Muscle layer of duodenum (tissue), 2 donors: ENCODE data around the gene TMEM203.
A peak's percentile ranks its signal among the peaks of the same experiment; 100 is the strongest.

ENCODE experiments used
- H3K27ac ChIP-seq: one replicate; pipeline ENCODE4 v1.7.0; 2013; ENCODE audit warnings: mild to moderate bottlenecking, low read length
- H3K27me3 ChIP-seq: one replicate; pipeline ENCODE4 v1.7.0; 2013; ENCODE audit warnings: low read depth, mild to moderate bottlenecking, control low read depth, low read length
- H3K36me3 ChIP-seq, 2 donors: one replicate each; pipeline ENCODE4 v1.7.0; 2013; ENCODE audit warnings: low read length in 2 of 2, control low read depth in 1 of 2, mild to moderate bottlenecking in 1 of 2; ENCODE audit not compliant: insufficient read depth in 2 of 2, control insufficient read depth in 1 of 2
- H3K4me1 ChIP-seq, 2 donors: one replicate each; pipeline ENCODE4 v1.7.0; 2013; ENCODE audit warnings: low read length in 2 of 2, mild to moderate bottlenecking in 2 of 2, control low read depth in 1 of 2, moderate library complexity in 1 of 2; ENCODE audit not compliant: insufficient read depth in 2 of 2, control insufficient read depth in 1 of 2
- H3K4me3 ChIP-seq, 2 donors: one replicate each; pipeline ENCODE4 v1.7.0; 2013; ENCODE audit warnings: low read length in 2 of 2, low read depth in 1 of 2, mild to moderate bottlenecking in 1 of 2
- H3K9me3 ChIP-seq, 2 donors: one replicate each; pipeline ENCODE4 v1.7.0; 2013; ENCODE audit warnings: low read length in 2 of 2, control low read depth in 1 of 2, mild to moderate bottlenecking in 1 of 2; ENCODE audit not compliant: control insufficient read depth in 1 of 2
- donor health status: healthy.

TMEM203 gene

GRCh38 chr9:137186385-137186784 is 19.1 kb downstream of the TMEM203 start:
- Histone ChIP-seq H3K9me3 (no peaks in the 10 kb centered on the region), H3K27me3 (no peaks in the 10 kb centered on the region), H3K36me3 (peaks cover 22 to 85% of the 10 kb centered on the region in 2 donors), H3K4me1 (peaks cover 11 to 43% of the 10 kb centered on the region in 2 donors), H3K27ac (no peak overlapping the region), H3K4me3 (peak overlapping the region; percentile 86 to 100)

DNA sequence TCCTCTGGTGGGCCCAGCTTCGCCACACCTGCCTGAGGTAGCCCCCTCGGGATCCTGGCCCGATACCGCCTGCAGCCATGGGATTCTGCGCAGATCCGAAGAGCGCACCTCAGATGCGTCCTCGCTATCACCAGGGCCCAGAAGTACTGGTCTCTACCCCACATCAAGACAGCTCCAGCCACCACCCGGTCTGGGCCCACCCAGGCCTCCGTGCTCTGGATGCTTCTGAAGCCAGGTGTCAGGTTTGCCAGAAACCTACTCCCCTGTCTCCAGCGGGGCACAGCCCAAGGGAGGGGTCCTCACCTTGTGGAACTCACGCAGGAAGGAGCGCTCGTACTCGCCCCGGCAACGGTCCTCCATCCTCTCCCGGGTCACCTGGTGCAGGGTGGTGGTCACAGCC is 19.5 kb downstream of the TMEM203 start:
- H3K36me3 ChIP-seq, result peaks cover 20 to 86% of the 10 kb centered on the region in 2 donors
- H3K9me3 ChIP-seq, result no peaks in the 10 kb centered on the region
- H3K4me3 ChIP-seq, result no peak overlapping the region
- H3K27ac ChIP-seq, result no peak overlapping the region
- H3K27me3 ChIP-seq, result no peaks in the 10 kb centered on the region
- H3K4me1 ChIP-seq, result peaks cover 11 to 43% of the 10 kb centered on the region in 2 donors

DNA sequence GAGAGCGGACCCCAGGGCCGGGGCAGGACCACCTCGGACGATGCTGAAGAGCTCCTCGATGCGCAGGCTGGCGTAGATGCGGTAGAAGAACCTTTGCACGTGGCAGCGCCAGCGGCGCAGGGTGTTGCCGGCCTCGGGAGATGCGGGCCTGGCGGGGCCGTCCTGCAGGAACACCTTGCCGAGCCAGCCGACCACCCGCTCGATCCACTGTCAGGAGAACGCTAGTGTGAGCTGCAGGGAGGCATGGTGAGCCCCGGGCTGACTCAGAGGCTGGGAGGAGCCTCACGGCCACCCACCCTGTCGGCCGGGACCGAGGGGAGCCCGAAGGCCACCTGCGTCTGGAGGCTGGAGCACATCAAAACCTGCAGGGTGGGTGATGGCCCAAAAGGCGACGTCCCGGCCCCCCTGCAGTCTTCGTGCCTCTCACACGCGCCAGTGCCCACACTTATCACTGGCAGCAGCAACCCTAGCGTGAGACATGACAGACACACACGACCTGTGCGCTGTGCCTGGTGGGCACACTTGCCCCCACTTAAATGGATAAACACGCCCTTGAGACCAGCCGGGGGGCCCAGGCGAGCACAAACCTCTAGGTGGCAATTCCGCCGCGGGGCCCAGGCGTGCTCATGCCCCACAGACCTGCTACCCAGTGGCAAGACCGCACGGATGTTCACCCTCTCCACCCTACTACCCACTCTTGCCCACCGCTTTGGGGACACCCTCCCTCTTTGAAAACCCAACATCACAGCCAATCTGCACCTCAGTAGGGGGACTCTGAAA is 20.4 kb downstream of the TMEM203 start:
- Histone ChIP-seq H3K4me3 (no peak overlapping the region), H3K27ac (no peak overlapping the region), H3K9me3 (no peaks in the 10 kb centered on the region), H3K4me1 (peaks cover 11 to 36% of the 10 kb centered on the region in 2 donors), H3K36me3 (peaks cover 23 to 87% of the 10 kb centered on the region in 2 donors), H3K27me3 (no peaks in the 10 kb centered on the region)

DNA sequence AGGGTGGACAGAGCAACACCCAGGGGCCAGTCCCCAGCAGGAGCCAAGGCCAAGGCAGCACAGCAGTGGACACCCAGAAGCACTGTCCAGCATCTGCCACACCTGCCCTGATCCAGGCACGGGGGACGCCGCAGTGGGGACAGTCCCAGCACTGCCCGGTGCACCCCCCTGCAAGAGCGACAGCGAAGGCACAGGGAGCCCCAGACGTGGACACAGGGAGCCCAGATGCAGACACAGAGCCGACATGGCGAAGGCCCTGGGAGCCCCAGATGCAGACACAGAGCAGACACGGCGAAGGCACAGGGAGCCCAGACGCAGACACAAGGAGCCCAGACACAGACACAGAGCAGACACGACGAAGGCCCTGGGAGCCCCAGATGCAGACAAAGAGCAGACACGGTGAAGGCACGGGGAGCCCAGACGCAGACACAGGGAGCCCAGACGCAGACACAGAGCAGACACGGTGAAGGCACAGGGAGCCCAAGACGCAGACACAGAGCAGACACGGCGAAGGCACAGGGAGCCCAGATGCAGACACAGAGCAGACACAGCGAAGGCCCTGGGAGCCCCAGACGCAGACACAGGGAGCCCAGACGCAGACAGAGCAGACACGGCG is 21.4 kb downstream of the TMEM203 start:
- H3K27ac ChIP-seq, result no peak overlapping the region
- H3K27me3 ChIP-seq, result no peaks in the 10 kb centered on the region
- H3K9me3 ChIP-seq, result no peaks in the 10 kb centered on the region
- H3K4me1 ChIP-seq, result peaks cover 11 to 26% of the 10 kb centered on the region in 2 donors
- H3K36me3 ChIP-seq, result peaks cover 28 to 92% of the 10 kb centered on the region in 2 donors
- no peak overlapping the region for H3K4me3 ChIP-seq

DNA sequence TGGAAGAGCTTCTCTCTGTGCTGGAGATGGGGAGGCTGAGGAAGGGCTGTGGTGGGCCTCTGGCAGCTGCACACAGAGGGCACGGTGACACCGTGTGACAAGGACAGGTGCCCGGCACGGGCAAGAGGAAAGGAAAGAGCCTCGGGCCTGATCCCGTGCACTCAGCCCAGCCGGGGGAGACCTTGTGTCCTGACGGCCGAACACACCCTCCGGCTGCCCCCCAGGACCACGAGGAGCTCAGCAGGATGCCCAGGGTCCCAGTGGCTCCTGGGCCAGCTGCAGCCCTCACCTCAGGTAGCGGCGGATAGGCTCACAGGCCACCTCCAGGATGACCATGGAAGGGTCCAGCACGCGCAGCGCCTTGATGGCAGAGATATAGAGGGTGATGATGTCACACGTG is 22.6 kb downstream of the TMEM203 start:
- Histone ChIP-seq H3K4me1 (peaks cover 11 to 24% of the 10 kb centered on the region in 2 donors), H3K4me3 (no peak overlapping the region), H3K9me3 (no peaks in the 10 kb centered on the region), H3K27ac (no peak overlapping the region), H3K27me3 (no peaks in the 10 kb centered on the region), H3K36me3 (peaks cover 28 to 94% of the 10 kb centered on the region in 2 donors)

DNA sequence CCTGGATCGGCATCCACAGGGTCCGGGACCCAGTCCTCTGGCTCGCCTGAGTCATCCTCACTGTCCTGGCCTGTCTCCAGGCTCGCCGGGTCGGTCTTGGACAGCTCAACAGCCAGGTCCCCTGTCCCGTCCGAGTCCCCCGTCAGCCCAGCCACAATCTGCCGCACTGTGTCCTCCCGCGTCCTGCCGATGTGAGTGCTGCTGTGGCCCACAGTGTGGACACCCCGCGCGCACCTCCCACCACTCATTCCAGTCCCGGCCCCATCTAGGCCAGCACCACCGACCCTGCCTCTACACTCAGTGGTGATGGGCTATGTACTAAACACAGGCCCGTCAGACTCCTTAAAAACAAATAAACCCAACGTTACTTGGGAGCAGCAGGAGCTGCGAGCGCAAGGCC is 23.8 kb downstream of the TMEM203 start:
- Histone ChIP-seq H3K9me3 (no peaks in the 10 kb centered on the region), H3K27me3 (no peaks in the 10 kb centered on the region), H3K36me3 (peaks cover 28 to 100% of the 10 kb centered on the region in 2 donors), H3K4me3 (no peak overlapping the region), H3K27ac (no peak overlapping the region), H3K4me1 (peaks cover 1 to 12% of the 10 kb centered on the region in 2 donors)

- Histone ChIP-seq H3K4me1 (peaks cover 0 to under 1% of the 10 kb centered on the region in 2 donors), H3K4me3 (no peak overlapping the region), H3K9me3 (no peaks in the 10 kb centered on the region), H3K27me3 (no peaks in the 10 kb centered on the region), H3K36me3 (peaks cover 28 to 88% of the 10 kb centered on the region in 2 donors), H3K27ac (no peak overlapping the region)
Observed at GRCh38 chr9:137180491-137180890, 25.0 kb downstream of the TMEM203 start.

GRCh38 chr9:137179761-137180160 is 25.7 kb downstream of the TMEM203 start:
- H3K4me1 ChIP-seq, result no peaks in the 10 kb centered on the region
- peaks cover 28 to 81% of the 10 kb centered on the region in 2 donors for H3K36me3 ChIP-seq
- no peaks in the 10 kb centered on the region for H3K27me3 ChIP-seq

DNA sequence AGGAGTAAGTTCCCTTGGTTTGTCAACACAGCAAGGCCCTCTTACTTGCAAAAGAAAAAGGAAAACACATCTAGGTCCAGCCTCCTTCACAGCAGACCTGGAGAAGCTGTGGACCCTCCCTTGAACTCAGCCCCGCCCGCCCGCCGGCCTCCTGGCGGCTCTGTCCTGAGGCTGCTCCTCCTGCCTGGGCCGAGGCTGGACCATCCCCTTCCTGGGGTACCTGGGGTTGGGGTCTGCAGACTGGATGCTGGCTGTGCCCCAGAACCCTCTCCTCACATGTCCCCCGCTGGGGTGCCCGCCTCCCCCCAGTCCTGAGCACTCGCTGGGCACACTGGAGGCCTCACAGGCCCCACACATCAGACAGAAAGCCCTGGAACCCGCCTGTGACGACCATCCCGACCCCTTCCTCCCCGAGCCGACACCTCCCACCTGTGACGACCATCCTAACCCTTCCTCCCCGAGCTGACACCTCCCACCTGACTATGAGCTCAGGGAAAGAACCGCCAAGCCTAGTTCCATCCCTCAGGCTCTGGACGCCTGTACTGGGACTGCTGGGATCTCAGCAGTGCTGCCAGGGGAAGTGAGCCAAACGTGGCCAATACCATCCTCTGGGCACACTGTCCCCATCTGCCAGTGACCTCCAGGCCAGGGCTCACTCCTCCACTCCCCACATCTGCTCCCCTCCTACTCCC is 26.4 kb downstream of the TMEM203 start:
- Histone ChIP-seq H3K9me3 (no peaks in the 10 kb centered on the region), H3K4me1 (no peaks in the 10 kb centered on the region), H3K4me3 (no peak overlapping the region)

More at GRCh38 chr9:137179761-137180160, 25.7 kb downstream of the TMEM203 start:
- H3K27ac ChIP-seq, result no peak overlapping the region
- H3K4me3 ChIP-seq, result no peak overlapping the region
- H3K9me3 ChIP-seq, result no peaks in the 10 kb centered on the region

GRCh38 chr9:137178201-137178938 is 27.1 kb downstream of the TMEM203 start:
- Histone ChIP-seq H3K27ac (no peak overlapping the region), H3K36me3 (peaks cover 19 to 67% of the 10 kb centered on the region in 2 donors), H3K4me1 (no peaks in the 10 kb centered on the region), H3K4me3 (no peak overlapping the region), H3K9me3 (no peaks in the 10 kb centered on the region), H3K27me3 (no peaks in the 10 kb centered on the region)

More for the DNA sequence above, 26.4 kb downstream of the TMEM203 start:
- no peak overlapping the region for H3K27ac ChIP-seq
- H3K36me3 ChIP-seq, result peaks cover 26 to 74% of the 10 kb centered on the region in 2 donors
- H3K27me3 ChIP-seq, result no peaks in the 10 kb centered on the region
